HEK293T (cell line): Measurements from ENCODE around the gene ENG.

ENCODE experiments used
- ARNT ChIP-seq: fragments of 450-650 bp; IDR thresholded peaks from 2 replicates; pipeline ENCODE4 v1.6.1; 2017; ENCODE audit warnings: mild to moderate bottlenecking
- BHLHE40 ChIP-seq: fragments of 450-650 bp; IDR thresholded peaks from 2 replicates; pipeline ENCODE4 v1.6.1; 2016; ENCODE audit warnings: mild to moderate bottlenecking, moderate library complexity, borderline replicate concordance
- ELF4 ChIP-seq: fragments of 450-650 bp; IDR thresholded peaks from 2 replicates; pipeline ENCODE4 v1.6.1; 2017; ENCODE audit warnings: antibody characterized with exemption
- HDGF ChIP-seq: fragments of 450-650 bp; IDR thresholded peaks from 2 replicates; pipeline ENCODE4 v1.6.1; 2017; ENCODE audit warnings: antibody characterized with exemption, borderline replicate concordance
- LEF1 ChIP-seq: fragments of 450-650 bp; IDR thresholded peaks from 2 replicates; pipeline ENCODE4 v1.6.1; 2017; ENCODE audit warnings: mild to moderate bottlenecking, borderline replicate concordance
- NFRKB ChIP-seq: fragments of 450-650 bp; IDR thresholded peaks from 2 replicates; pipeline ENCODE4 v1.6.1; 2016; ENCODE audit warnings: mild to moderate bottlenecking, moderate library complexity
- PKNOX1 ChIP-seq: fragments of 450-650 bp; IDR thresholded peaks from 2 replicates; pipeline ENCODE4 v1.6.1; 2016
- SP1 ChIP-seq: fragments of 450-650 bp; IDR thresholded peaks from 2 replicates; pipeline ENCODE4 v1.6.1; 2017
- TARDBP ChIP-seq: fragments of 450-650 bp; IDR thresholded peaks from 2 replicates; pipeline ENCODE4 v1.6.1; 2016
- ZNF384 ChIP-seq: fragments of 450-650 bp; IDR thresholded peaks from 2 replicates; pipeline ENCODE4 v1.6.1; 2016

GRCh38 chr9:127802576-127803443 is 51.6 kb downstream of the ENG start, which contains the start of gene FPGS:
- no peak for TF ChIP-seq TARDBP
- TF ChIP-seq ZNF384 = no peak
- peak; percentile 68 for TF ChIP-seq PKNOX1
- TF ChIP-seq HDGF = no peak
- no peak for TF ChIP-seq NFRKB
- TF ChIP-seq BHLHE40 = no peak
- TF ChIP-seq ELF4 = peak; percentile 39; the same call in 1 of the 2 replicates
- TF ChIP-seq LEF1 = no peak
- TF ChIP-seq ARNT = no peak
- no peak for TF ChIP-seq SP1
